Measurements from ENCODE around the gene NOTCH1.

NOTCH1 gene

DNA sequence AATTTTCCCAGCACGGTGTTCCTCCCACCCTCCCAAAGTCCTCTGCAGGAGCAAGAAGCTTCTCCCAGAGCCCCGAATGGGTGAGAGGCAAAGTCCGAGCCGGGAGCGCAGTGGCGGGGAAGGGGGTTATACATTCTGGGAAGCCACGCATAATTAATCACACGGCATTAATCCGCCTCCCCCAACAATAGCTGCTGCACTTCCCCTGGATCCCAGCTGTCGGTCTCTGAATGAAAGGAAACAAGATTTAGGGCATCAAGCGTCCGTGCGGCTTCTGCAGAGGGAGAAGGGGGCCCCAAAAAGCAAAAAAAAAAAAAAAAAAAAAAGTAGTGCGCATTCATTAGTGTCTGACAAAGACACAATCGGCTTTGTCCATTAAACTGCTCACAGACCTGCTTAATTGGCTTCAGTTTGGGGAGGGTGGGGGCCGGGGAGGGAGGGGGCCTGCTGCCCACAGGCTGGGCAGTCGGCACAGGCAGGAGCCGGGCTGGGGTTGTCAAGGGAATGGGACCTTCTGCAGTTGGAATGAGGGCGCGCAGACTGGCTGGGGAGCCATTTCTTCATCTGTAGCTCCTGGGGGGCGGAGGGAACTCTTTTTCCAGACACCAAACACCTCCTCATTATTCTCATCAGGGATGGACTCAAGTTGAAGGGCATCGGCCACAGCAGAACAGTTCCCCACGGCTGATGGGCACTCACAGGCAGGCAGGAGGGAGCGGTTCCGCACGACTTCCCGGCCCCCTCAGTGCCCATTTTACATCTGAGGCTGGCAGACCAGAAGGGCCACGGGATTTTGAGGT is 3.4 kb downstream of the NOTCH1 start:
- TF ChIP-seq, protein P1, sequence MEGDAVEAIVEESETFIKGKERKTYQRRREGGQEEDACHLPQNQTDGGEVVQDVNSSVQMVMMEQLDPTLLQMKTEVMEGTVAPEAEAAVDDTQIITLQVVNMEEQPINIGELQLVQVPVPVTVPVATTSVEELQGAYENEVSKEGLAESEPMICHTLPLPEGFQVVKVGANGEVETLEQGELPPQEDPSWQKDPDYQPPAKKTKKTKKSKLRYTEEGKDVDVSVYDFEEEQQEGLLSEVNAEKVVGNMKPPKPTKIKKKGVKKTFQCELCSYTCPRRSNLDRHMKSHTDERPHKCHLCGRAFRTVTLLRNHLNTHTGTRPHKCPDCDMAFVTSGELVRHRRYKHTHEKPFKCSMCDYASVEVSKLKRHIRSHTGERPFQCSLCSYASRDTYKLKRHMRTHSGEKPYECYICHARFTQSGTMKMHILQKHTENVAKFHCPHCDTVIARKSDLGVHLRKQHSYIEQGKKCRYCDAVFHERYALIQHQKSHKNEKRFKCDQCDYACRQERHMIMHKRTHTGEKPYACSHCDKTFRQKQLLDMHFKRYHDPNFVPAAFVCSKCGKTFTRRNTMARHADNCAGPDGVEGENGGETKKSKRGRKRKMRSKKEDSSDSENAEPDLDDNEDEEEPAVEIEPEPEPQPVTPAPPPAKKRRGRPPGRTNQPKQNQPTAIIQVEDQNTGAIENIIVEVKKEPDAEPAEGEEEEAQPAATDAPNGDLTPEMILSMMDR (IDR thresholded peaks at IDR 0.05), result no peak

DNA sequence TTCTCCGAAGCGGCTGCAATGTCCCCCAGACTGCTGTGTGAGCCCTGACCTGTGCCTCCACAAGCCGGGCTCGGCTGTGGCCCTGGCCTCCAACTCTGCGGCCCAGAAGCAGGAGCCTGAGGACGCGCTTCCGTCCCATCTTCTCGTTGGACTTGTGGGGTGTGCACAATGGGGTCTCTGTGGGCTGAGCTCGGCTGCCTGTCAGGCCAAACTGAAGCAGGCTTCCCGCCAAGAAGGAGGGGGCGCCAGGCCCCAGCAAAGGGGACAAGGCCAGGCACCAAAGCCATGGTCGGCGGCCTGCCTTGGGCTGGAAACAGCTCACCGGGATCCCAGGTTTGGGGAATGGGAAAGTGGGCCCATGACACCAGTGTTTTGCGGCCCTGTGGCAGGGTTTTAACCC is 4.1 kb downstream of the NOTCH1 start:
- TF ChIP-seq, protein P1 (IDR thresholded peaks at IDR 0.05), result no peak

DNA sequence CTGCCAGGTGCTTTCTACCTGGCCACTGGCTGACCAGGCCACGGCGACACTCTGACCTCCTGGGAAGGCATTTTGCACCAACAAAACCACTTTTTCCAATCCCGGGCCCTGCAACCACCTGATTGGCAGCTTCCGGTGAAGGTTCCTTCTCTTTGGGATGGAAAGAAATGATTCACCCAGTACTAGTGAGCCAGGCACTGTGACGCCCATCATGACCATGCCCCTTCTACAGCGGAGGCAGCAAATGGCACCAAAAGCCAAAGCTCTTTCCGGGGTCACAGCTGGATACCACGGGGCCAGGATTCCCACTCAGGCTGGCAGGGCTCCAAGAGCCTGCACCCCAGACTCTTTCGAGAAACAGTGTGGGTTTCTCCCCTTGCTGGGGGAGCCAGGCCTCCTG is 4.7 kb downstream of the NOTCH1 start:
- TF ChIP-seq, protein P1 (IDR thresholded peaks at IDR 0.05), result no peak

DNA sequence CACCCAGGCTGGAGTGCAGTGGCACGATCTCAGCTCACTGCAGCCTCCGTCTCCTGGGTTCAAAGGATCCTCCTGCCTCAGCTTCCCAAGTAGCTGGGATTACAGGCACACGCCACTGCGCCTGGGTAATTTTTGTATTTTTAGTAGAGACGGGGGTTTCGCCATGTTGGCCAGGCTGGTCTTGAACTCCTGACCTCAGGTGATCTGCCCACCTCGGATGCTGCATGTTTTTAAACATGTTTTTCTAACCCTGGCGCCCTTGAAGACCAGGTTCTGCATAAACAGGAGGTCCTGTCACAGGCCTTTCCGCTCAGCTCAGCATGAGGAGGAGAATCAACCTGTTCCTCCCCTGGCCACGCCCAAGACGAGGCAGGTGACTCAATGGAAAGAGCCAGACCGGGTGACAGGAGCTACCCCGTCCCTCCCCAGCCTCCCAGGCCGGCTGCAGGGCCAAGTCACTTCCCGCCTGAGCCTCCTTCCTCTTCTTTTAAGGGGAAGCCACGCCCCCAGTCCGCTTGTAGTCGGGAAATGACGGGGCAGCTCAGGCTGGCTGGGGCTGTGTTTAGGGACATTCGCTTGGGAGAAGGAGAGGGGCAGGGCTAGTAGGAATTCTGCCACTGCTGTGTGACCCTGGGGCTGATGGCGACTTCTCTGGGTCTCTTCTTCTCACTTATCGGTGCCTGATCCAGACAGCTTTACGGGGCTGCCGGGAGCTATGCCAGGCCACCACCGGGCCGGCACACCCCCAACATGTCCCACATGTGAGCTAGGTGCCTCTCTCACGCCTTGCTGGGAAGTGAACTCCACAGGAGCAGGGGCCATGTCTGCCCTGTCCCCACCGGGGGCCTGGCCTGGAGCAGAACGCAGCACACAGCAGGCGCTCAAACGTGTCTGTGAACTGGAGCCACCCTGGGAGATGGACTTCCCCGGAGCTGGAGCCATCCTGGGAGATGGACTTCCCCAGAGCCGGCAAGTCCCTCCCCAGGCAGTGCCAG is 6.1 kb downstream of the NOTCH1 start:
- TF ChIP-seq, protein P1 (IDR thresholded peaks at IDR 0.05), result no peak

DNA sequence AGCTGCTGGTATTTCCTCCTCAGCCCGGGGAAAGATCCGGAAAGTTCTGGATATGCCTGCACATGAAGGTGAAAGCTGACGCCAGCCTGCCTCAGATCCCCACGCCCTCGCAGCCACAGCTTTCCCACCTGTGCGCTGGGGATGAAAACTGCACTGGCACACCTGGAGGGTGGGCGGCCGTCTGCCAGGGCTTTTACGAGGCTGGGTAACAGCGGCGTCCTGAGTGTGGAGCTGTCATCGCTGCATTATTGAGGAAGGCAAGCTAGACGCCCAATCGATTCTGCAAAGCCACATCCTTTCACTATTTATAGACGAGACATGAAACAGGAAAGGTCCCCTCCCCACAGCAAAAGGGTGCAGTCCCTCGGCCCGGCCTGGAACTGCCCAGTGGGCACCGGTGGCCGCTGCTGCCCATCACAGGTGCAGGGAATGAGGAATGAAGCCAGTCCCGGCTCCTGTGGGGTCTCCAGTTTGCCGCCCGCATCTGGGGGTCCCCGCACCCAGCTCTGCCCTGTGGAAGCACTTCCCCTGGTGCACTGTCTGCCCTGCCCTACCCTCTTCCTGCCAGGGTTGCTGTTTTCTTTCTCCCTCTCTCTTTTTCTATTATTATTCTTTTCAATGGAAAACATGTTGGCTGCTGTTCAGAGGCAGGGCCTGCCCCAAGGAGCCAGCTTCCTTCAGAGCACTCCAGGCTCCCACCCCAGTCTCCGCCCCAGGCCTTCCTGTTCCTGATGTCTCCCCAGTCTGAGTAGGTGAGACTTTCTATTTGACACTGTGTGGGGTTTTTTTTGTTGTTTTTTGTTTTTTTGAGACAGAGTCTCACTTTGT is 7.0 kb downstream of the NOTCH1 start:
- TF ChIP-seq, protein P1 (IDR thresholded peaks at IDR 0.05), result no peak

DNA sequence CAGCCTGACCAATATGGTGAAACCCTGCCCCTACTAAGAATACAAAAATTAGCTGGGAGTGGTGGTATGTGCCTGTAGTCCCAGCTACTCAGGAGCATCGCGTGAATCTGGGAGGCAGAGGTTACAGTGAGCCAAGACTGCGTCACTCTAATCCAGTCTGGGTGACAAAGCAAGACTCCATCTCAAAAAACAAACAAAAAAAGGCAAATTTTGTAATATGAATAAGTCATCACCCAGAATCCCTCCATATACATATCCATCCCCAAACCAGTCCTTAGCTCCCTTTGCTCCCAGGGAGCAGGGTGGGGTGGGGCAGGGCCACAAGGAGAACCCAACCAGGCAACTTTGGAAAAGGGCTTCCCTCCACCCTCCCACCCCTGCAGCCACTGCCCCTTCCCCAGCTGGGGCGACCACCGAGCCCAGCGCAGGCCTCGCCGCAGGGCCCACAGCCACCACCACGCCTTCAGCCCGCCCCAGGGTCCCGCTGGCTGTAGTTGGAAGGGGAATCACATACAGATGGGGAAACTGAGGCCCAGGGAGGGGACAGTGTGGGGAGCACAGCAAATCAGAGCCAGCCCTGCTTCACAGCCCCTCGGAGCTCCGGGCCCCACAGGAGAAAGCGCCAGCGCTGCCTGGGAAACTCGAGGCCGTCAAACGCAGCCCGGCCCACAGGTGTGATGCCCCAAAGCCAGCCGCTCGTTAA is 7.8 kb downstream of the NOTCH1 start:
- TF ChIP-seq, protein P1 (IDR thresholded peaks at IDR 0.05), result no peak
